ENCODE measurements around the gene FAM221B. TPM values are rescaled to one million over a fixed set of nuclear protein-coding genes. Genes with fewer than 3 reads are reported as not detected.

Gene FAM221B
- total and polyA plus RNA-seq, 2 of the 4 experiments (the other 2 are of a cell fraction): not detected

- intact Hi-C loops (cut with micrococcal nuclease): no loop called here
- no peak overlapping the region for H2BK5ac ChIP-seq (ENCODE audit: low read depth, low read length, poor library complexity, severe bottlenecking)
- H3K9ac ChIP-seq (ENCODE audit: low read depth, low read length): no peak overlapping the region
- H3K23ac ChIP-seq (ENCODE audit: low read depth, low read length): no peak overlapping the region
- ChIA-PET POLR2A (ENCODE audit: unreplicated experiment) (no interaction called here), CTCF (interaction anchor here (1.0 kb wide), 1 partner anchor 10 kb away, joined by 3 read pairs; no protein-coding TSS in a partner anchor)
- H3K36me3 ChIP-seq (ENCODE audit: control insufficient read depth, insufficient read depth, low read length): no peaks in the 10 kb centered on the region
- in situ Hi-C loops (cut with MboI; ENCODE audit: low sequenced_read_pairs): no loop called here
- no peak overlapping the region for H2BK20ac ChIP-seq (ENCODE audit: low read depth, low read length)
- TF ChIP-seq SMC3 (IDR thresholded peaks at IDR 0.05; ENCODE audit: low read depth, low read length): no peak
- TF ChIP-seq USF2 (IDR thresholded peaks at IDR 0.05; ENCODE audit: low read depth, low read length): no peak
- TF ChIP-seq RAD21 (IDR thresholded peaks at IDR 0.05; ENCODE audit: low read length): no peak
- TF ChIP-seq POLR2A (IDR thresholded peaks at IDR 0.05; ENCODE audit: low read depth, low read length): no peak
- TF ChIP-seq, protein P1, sequence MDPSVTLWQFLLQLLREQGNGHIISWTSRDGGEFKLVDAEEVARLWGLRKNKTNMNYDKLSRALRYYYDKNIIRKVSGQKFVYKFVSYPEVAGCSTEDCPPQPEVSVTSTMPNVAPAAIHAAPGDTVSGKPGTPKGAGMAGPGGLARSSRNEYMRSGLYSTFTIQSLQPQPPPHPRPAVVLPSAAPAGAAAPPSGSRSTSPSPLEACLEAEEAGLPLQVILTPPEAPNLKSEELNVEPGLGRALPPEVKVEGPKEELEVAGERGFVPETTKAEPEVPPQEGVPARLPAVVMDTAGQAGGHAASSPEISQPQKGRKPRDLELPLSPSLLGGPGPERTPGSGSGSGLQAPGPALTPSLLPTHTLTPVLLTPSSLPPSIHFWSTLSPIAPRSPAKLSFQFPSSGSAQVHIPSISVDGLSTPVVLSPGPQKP (IDR thresholded peaks at IDR 0.05; ENCODE audit: borderline replicate concordance, low read depth, low read length): no peak
- no peak for TF ChIP-seq RFX5 (IDR thresholded peaks at IDR 0.05; ENCODE audit: low read depth, low read length)
- TF ChIP-seq CTCF (conservative IDR thresholded peaks at IDR 0.05; ENCODE audit: low read depth, low read length): no peak
- no peak for TF ChIP-seq RCOR1 (IDR thresholded peaks at IDR 0.05; ENCODE audit: insufficient replicate concordance, low read length)
- TF ChIP-seq MAFK (IDR thresholded peaks at IDR 0.05; ENCODE audit: low read depth, low read length): no peak
- no peak for TF ChIP-seq CEBPB (IDR thresholded peaks at IDR 0.05; ENCODE audit: low read depth, low read length)
- TF ChIP-seq CHD1 (IDR thresholded peaks at IDR 0.05; ENCODE audit: low read depth, low read length): no peak
- H3K18ac ChIP-seq (ENCODE audit: low read depth, low read length): no peak overlapping the region
- no peak overlapping the region for H4K5ac ChIP-seq (ENCODE audit: low read depth, low read length)
- H3K4me1 ChIP-seq (ENCODE audit: control insufficient read depth, insufficient read depth, low read length): no peaks in the 10 kb centered on the region
- dilution Hi-C loops (cut with HindIII; ENCODE audit: low sequenced_read_pairs, unreplicated experiment): no loop called here
- no peak overlapping the region for H4K91ac ChIP-seq (ENCODE audit: insufficient read depth, low read depth, low read length)
- H4K20me1 ChIP-seq (ENCODE audit: insufficient read depth, low read length): no peaks in the 10 kb centered on the region
- H3K14ac ChIP-seq (replicated peaks; ENCODE audit: low read depth, low read length): no peak overlapping the region
- H3K9me1 ChIP-seq (ENCODE audit: insufficient read depth, low read length): no peaks in the 10 kb centered on the region
- no peak overlapping the region for H2BK120ac ChIP-seq (ENCODE audit: low read depth, low read length)
- no peak overlapping the region for H3K4me3 ChIP-seq (ENCODE audit: insufficient read depth, low read depth, low read length)
- H3K27me3 ChIP-seq (ENCODE audit: control insufficient read depth, insufficient read depth, low read length): peaks cover 31% of the 10 kb centered on the region
- H3K4ac ChIP-seq (ENCODE audit: low read depth, low read length): no peak overlapping the region
- no peak overlapping the region for H3K56ac ChIP-seq (ENCODE audit: extremely low read depth, insufficient read depth, low read length)
- H2AK9ac ChIP-seq (replicated peaks; ENCODE audit: low read depth, low read length, poor library complexity): peak overlapping the region; percentile 32
- no TSS peak for BruUV-seq (replicated peaks)
- no peak overlapping the region for H2BK15ac ChIP-seq (ENCODE audit: low read depth, low read length)
- no CpG with 5 or more reads among the region's 5 CpGs for WGBS, 2 experiments (ENCODE audit: extremely low coverage in 2 of 2, insufficient read length in 1 of 2)
- DNase-seq (no peak), ATAC-seq (ENCODE audit: low read depth) (no peak)
- H3K9me3 ChIP-seq (ENCODE audit: control insufficient read depth, insufficient read depth, low read length): no peaks in the 10 kb centered on the region
- no peaks in the 10 kb centered on the region for H3K79me1 ChIP-seq (ENCODE audit: low read depth in 1 of 2, low read length in 2 of 2)
- no peak overlapping the region for H2AK5ac ChIP-seq (ENCODE audit: low read depth, low read length)
- no peak overlapping the region for H3K27ac ChIP-seq (ENCODE audit: insufficient read depth, low read length)
- H4K8ac ChIP-seq (ENCODE audit: low read depth in 2 of 2, low read length in 2 of 2): no peak overlapping the region
- H3K4me2 ChIP-seq (ENCODE audit: low read depth, low read length): no peak overlapping the region
- peak overlapping the region; percentile 24 for H2AFZ ChIP-seq (replicated peaks; ENCODE audit: low read length, poor library complexity)
These were observed 29.9 kb upstream of the FAM221B start for GRCh38 chr9:35858458-35858857.
